GM12892 (cell line): Measurements from ENCODE around the gene PRELP.

Experiments
- POLR2A ChIP-seq: IDR thresholded peaks from 2 replicates; pipeline ENCODE4 v1.6.1; 2011; ENCODE audit warnings: low read depth, low read length, control low read depth
- POLR2AphosphoS5 ChIP-seq: IDR thresholded peaks from 2 replicates; pipeline ENCODE4 v1.6.1; 2011; ENCODE audit warnings: low read depth, low read length, control low read depth
- TAF1 ChIP-seq: IDR thresholded peaks from 2 replicates; pipeline ENCODE4 v1.6.1; 2011; ENCODE audit warnings: low read depth, mild to moderate bottlenecking, control low read depth, low read length, borderline replicate concordance

DNA sequence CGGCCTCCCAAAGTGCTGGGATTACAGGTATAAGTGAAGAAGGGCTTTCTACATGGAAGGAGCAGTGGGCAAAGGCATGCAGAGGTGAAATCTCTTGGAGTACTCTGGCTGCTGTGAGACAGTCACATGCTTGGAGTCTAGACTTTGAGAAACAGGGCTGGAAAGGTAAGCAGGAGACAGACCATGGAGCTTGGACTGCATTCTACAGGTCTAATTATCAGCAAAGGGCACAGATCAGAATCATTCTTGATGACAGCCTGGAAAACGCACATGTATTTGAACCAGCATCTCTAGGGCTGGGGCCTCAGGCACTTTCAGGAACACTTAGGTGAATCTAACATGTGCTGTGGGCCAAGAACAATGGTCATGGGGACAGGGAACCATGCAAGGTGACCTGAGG, 7.3 kb upstream of the PRELP start:
- no peak for TF ChIP-seq POLR2AphosphoS5
- TF ChIP-seq POLR2A: no peak
- no peak for TF ChIP-seq TAF1
